NB4 (cell line): ENCODE measurements around the gene HRG.

Experiments used
- TF ChIP-seq, protein P1 (sequence below): IDR thresholded peaks from one replicate; pipeline ENCODE4 v1.5.1; 2012; ENCODE audit warnings: low read depth, low read length
- TF ChIP-seq, protein P2 (sequence below): IDR thresholded peaks from 2 replicates; pipeline ENCODE4 v1.6.1; 2011; ENCODE audit warnings: low read depth, low read length

DNA sequence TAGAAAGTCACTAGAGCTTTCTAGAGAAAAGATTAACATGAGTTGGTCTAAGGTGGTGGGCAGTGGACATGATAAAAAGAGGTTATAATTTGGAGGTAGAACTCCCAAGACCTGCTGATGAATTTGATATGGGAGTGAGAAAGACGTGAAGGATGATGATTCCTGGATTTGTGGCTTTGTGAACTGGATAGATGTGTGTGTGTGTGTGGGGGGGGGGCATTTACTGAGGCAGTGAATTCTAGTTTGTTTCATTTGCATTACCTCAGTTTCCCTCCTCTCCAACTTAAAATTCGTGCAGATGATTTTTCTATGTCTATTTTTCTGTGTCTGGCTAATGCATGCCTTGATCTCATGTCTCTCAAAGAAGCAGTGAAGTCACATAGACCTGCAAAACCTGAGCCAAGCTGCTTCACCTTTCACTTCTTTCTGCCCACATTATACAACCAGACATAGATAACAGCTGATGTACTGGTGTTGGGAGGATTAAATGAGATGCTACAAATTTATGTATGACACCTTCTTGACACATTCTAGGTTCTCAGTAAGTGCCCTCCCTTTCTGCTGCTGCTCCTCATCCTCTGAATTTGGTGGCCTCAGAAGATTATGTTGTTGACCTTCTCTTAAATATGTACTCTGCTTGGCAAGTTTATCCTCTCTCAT lies 43.0 kb upstream of the HRG start:
- TF ChIP-seq, protein P1, sequence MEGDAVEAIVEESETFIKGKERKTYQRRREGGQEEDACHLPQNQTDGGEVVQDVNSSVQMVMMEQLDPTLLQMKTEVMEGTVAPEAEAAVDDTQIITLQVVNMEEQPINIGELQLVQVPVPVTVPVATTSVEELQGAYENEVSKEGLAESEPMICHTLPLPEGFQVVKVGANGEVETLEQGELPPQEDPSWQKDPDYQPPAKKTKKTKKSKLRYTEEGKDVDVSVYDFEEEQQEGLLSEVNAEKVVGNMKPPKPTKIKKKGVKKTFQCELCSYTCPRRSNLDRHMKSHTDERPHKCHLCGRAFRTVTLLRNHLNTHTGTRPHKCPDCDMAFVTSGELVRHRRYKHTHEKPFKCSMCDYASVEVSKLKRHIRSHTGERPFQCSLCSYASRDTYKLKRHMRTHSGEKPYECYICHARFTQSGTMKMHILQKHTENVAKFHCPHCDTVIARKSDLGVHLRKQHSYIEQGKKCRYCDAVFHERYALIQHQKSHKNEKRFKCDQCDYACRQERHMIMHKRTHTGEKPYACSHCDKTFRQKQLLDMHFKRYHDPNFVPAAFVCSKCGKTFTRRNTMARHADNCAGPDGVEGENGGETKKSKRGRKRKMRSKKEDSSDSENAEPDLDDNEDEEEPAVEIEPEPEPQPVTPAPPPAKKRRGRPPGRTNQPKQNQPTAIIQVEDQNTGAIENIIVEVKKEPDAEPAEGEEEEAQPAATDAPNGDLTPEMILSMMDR, result no peak
- TF ChIP-seq, protein P2, sequence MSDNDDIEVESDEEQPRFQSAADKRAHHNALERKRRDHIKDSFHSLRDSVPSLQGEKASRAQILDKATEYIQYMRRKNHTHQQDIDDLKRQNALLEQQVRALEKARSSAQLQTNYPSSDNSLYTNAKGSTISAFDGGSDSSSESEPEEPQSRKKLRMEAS, result no peak
